HG02571 (cell line): Measurements from ENCODE around the gene PPFIA2.
"Not testable (repeated sequence)": the region's sequence is repeated elsewhere in the genome, so short reads cannot be mapped to it uniquely, and the experiment has no call there.

ENCODE experiments used
- ATAC-seq: cut with Tn5 transposase; IDR thresholded peaks from one replicate; pipeline ENCODE4 v1.9.1; 2021; ENCODE audit warnings: mild to moderate bottlenecking, moderate library complexity; ENCODE audit not compliant: unreplicated experiment

Gene PPFIA2

DNA sequence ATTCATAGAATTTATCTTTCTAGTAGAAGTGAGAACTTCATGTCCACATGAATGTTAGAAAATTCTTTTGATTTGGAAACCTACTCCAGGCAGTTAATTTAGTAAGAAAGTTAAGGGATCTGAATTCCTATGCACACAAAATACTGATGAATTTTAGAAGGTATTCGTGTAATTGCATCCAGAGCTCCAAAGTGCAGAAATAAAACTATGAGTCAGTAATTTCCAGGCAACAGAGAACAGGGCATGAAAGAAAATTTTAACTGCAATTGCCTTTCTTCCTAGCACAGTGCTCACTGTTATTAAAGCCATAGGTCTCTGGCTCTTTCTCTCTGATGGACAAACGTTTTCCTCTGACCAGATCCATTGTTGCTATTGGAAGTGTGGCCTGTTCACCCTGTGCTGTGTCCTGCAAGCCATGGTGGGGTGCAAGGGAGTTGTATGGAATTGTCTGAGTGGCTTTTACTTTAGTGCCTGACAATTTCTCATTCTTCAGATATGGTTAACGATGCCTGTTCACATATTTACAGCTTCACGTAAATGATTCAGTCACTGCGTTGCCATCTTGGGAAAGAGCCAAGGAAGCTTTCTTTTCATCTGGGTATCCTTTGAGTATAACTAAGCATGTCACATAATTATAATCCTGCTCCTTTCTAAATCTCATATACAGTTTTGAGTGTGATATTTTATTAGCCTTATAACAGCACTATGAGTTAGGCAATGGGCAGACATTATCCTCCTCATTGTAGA is 536.1 kb downstream of the PPFIA2 start:
- no peak for ATAC-seq

GRCh38 chr12:81221681-81222080 is 537.5 kb downstream of the PPFIA2 start:
- no peak for ATAC-seq

- no peak for ATAC-seq
Observed at GRCh38 chr12:81216739-81217138, 542.4 kb downstream of the PPFIA2 start.

DNA sequence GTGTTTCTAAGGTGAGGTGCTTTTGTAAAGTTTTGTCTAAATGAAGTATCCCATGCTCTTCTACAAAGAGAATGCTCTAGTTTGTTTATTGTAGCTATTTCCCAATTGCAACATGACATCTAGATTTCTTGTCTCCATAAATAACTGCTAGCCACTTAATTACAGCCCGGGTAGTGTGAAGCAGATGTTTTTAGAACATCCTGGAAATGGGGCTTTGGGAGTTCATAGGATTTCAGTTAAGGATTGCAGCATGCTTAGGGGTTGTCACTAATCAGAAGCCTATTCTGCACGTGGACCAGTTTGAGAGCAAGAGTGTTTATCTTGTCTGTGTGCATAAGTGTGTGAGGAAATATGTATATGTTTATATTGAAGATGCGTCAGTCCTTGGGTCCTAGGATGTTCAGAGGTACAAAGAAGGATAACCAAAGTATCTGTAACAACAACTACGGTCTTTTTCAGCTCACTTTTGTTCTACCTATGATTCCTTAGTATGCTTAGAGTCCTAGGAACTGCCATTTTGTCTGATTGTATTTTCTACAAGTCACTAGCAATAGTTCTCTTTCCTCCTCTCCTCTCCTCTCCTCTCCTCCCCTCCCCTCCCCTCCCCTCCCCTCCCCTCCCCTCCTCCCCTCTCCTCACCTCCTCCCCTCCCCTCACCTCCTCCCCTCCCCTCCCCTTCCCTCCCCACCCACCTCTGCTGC is 546.0 kb downstream of the PPFIA2 start:
- ATAC-seq, result no peak

GRCh38 chr12:81211306-81211705 is 547.8 kb downstream of the PPFIA2 start:
- no peak for ATAC-seq

- ATAC-seq, result not testable (repeated sequence)
Observed at GRCh38 chr12:81209772-81210225, 549.4 kb downstream of the PPFIA2 start.

DNA sequence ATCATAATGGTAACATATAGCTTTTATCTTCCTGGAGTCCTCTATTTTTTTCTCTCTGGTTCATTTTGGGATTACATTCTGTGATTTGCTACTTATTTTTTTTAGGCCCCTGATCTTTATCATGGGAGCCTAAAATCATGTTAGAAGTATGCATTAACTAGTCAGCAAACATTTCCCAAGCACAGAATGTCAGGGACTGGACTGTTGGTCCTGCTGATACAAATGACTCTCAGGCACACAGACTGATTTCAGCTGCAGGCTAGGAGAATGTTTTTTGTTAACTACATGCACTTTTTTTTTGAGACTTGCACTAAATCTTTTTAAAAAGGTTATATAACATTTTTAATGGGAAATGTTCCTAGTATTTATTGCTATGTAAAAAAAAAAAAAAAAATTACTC is 550.1 kb downstream of the PPFIA2 start:
- no peak for ATAC-seq

- no peak for ATAC-seq
Observed at GRCh38 chr12:81208187-81208911, 550.8 kb downstream of the PPFIA2 start.
